A549 (cell line): ENCODE data around the gene CCNB2.

Experiments used
- CTCF ChIP-seq: fragments of >200 bp; sonication (Bioruptor Twin); formaldehyde crosslinking; IDR thresholded peaks from 3 replicates; pipeline ENCODE4 v1.5.1; 2016
- RAD21 ChIP-seq, 2 experiments: fragments of >200 bp in 1 of 2; sonication (Bioruptor Twin) in 1 of 2; formaldehyde crosslinking in 1 of 2; IDR thresholded peaks in 1 of 2; conservative IDR thresholded peaks in 1 of 2; 2 replicates in 1 of 2; 3 replicates in 1 of 2; pipeline ENCODE4 v1.6.1; 2012 to 2018; ENCODE audit warnings: inconsistent platforms in 1 of 2
- RCOR1 ChIP-seq: fragments of 150-350 bp; IDR thresholded peaks from 2 replicates; pipeline ENCODE4 v1.6.1; 2014; ENCODE audit warnings: antibody characterized with exemption, low read length, low read depth

DNA sequence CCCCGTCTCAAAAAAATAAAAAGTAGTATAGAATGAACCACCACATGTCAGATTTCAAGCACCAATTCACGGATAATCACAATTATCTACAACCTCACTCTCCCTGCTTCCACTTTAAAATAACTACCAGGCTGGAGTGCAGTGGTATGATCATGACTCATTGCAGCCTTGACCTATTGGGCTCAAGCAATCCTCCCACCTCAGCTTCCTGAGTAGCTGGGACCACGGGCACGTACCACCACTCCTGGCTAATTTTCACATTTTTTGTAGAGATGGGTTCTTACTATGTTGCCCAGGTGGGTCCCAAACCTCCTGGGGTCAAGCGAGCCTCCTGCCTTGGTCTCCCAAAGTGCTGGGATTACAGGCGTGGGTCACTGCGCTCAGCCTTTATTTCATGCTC lies 63.6 kb downstream of the CCNB2 start:
- TF ChIP-seq RCOR1 (no peak), CTCF (no peak), RAD21 (conservative IDR thresholded peaks at IDR 0.05 in 1 of 2, IDR thresholded peaks at IDR 0.05 in 1 of 2) (no peak)
